GM12878 (cell line): Measurements from ENCODE around the gene SKOR2. TPM values are rescaled to one million over a fixed set of nuclear protein-coding genes. Genes with fewer than 3 reads are reported as not detected.

Experiments
- ATF7 ChIP-seq: fragments of 450-650 bp; IDR thresholded peaks from 2 replicates; pipeline ENCODE4 v1.6.1; 2016; ENCODE audit warnings: low read depth, mild to moderate bottlenecking
- E2F8 ChIP-seq: fragments of 450-650 bp; IDR thresholded peaks from 2 replicates; pipeline ENCODE4 v1.6.1; 2018; ENCODE audit warnings: mild to moderate bottlenecking, low read depth, moderate library complexity; ENCODE audit not compliant: partially characterized antibody
- E4F1 ChIP-seq: fragments of 450-650 bp; IDR thresholded peaks from 2 replicates; pipeline ENCODE4 v1.6.1; 2018; ENCODE audit warnings: borderline replicate concordance, mild to moderate bottlenecking; ENCODE audit not compliant: partially characterized antibody
- IKZF2 ChIP-seq, 2 experiments: fragments of 450-650 bp; IDR thresholded peaks; 2 replicates each; pipeline ENCODE4 v1.6.1; 2017; ENCODE audit warnings: mild to moderate bottlenecking in 2 of 2, moderate library complexity in 2 of 2
- MEF2B ChIP-seq: fragments of 450-650 bp; IDR thresholded peaks from 2 replicates; pipeline ENCODE4 v1.6.1; 2018; ENCODE audit warnings: mild to moderate bottlenecking, moderate library complexity; ENCODE audit not compliant: partially characterized antibody, poor library complexity, severe bottlenecking
- MXI1 ChIP-seq: fragments of 150-350 bp; IDR thresholded peaks from 2 replicates; pipeline ENCODE4 v1.6.1; 2011; ENCODE audit warnings: low read depth, mild to moderate bottlenecking, inconsistent platforms, low read length, improper control_type of control experiment
- NFYA ChIP-seq: IDR thresholded peaks from 2 replicates; pipeline ENCODE4 v1.6.1; 2011; ENCODE audit warnings: low read depth, mild to moderate bottlenecking, low read length, improper control_type of control experiment, borderline replicate concordance
- NR2C1 ChIP-seq: fragments of 450-650 bp; IDR thresholded peaks from 2 replicates; pipeline ENCODE4 v1.6.1; 2017; ENCODE audit warnings: antibody characterized with exemption, mild to moderate bottlenecking, moderate library complexity
- NRF1 ChIP-seq: conservative IDR thresholded peaks from 2 replicates; pipeline ENCODE4 v1.6.1; 2011; ENCODE audit warnings: mild to moderate bottlenecking, low read depth, low read length, improper control_type of control experiment
- PAX8 ChIP-seq: fragments of 450-650 bp; IDR thresholded peaks from 2 replicates; pipeline ENCODE4 v1.6.1; 2017; ENCODE audit warnings: mild to moderate bottlenecking, moderate library complexity
- PML ChIP-seq: IDR thresholded peaks from 2 replicates; pipeline ENCODE4 v1.6.1; 2012; ENCODE audit warnings: low read length, inconsistent platforms
- POLR2AphosphoS5 ChIP-seq: IDR thresholded peaks from 2 replicates; pipeline ENCODE4 v1.6.1; 2011; ENCODE audit warnings: mild to moderate bottlenecking, low read length, inconsistent platforms
- RB1 ChIP-seq: fragments of 450-650 bp; formaldehyde crosslinking; IDR thresholded peaks from 2 replicates; pipeline ENCODE4 v1.6.1; 2017; ENCODE audit warnings: mild to moderate bottlenecking, borderline replicate concordance
- SREBF2 ChIP-seq: IDR thresholded peaks from 2 replicates; pipeline ENCODE4 v1.6.1; 2012; ENCODE audit warnings: mild to moderate bottlenecking, low read length
- STAT1 ChIP-seq: fragments of 450-650 bp; conservative IDR thresholded peaks from 2 replicates; pipeline ENCODE4 v1.6.1; 2014; ENCODE audit warnings: antibody characterized with exemption, mild to moderate bottlenecking
- polyA plus RNA-seq, 11 experiments: library from polyadenylated mRNA; depleted of rRNA in 4 of 11; unstranded in 6 of 11; stranded (reverse) in 5 of 11; fragments of >200 nt; fragmentation: Nextera tagmentation in 4 of 11; fragmentation: Illumina TruSeq in 1 of 11; extraction: Ambion mirVana in 4 of 11; extraction: Trizol in 1 of 11; gene quantifications; 1 replicate in 1 of 11; 2 replicates in 10 of 11; pipeline versions ENCODE4 v1.2.1 to v1.2.3, GENCODE V29; 2011 to 2016; ENCODE audit warnings: inconsistent platforms in 2 of 11, missing spikeins in 2 of 11, low read depth in 1 of 11
- total RNA-seq, 4 experiments: library from RNA; depleted of rRNA in 3 of 4; stranded (reverse); fragments of >200 nt in 3 of 4; fragmentation: Illumina TruSeq in 1 of 4; extraction: Trizol in 1 of 4; gene quantifications; 2 replicates each; pipeline versions ENCODE4 v1.2.1 to v1.2.3, GENCODE V29; 2013 to 2021
- TF ChIP-seq, protein P1 (sequence below): fragments of 150-350 bp; IDR thresholded peaks from 2 replicates; pipeline ENCODE4 v1.6.1; 2016; ENCODE audit warnings: low read depth, low read length
- TF ChIP-seq, protein P2 (sequence below): IDR thresholded peaks from 2 replicates; pipeline ENCODE4 v1.6.1; 2012; ENCODE audit warnings: low read depth, low read length, improper control_type of control experiment

Gene SKOR2
- total and polyA plus RNA-seq, 10 of the 15 experiments (the other 5 are each of a cell fraction or from before 2014, with no cell fraction given), result not detected

DNA sequence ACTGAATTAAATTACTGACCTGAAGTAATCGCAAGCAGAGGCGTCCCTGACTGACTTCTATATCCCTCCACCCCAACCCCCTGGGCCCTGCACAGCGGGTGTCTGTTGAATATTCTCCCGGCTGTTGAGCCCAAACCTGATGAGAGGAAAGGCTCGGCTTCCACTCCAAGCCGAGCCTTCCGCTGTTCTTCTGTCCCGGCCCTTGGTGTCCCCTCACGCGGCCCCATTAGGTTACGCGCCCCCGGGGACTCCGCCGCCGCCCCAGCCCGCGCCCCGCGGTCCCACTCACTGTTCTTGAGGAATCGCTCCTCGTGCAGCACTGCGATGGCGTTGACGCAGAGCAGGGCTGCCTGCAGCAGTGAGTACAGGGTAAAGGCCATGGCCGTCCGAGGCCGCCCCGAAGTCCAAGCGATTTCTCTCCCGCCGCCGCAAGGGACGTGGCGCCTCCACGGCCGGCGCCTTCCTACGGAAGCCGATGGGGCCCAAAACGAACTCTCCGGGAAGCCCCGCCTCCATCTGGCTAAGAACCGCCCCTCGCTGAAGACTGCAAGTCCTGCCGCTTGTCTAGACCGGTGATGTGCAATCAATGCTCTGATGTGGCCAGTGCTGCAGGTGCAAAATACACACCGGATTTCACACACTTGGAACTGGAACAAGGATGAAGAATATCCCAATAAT is 75.4 kb downstream of the SKOR2 start, which contains the start of gene IER3IP1 (continued):
- TF ChIP-seq, protein P1, sequence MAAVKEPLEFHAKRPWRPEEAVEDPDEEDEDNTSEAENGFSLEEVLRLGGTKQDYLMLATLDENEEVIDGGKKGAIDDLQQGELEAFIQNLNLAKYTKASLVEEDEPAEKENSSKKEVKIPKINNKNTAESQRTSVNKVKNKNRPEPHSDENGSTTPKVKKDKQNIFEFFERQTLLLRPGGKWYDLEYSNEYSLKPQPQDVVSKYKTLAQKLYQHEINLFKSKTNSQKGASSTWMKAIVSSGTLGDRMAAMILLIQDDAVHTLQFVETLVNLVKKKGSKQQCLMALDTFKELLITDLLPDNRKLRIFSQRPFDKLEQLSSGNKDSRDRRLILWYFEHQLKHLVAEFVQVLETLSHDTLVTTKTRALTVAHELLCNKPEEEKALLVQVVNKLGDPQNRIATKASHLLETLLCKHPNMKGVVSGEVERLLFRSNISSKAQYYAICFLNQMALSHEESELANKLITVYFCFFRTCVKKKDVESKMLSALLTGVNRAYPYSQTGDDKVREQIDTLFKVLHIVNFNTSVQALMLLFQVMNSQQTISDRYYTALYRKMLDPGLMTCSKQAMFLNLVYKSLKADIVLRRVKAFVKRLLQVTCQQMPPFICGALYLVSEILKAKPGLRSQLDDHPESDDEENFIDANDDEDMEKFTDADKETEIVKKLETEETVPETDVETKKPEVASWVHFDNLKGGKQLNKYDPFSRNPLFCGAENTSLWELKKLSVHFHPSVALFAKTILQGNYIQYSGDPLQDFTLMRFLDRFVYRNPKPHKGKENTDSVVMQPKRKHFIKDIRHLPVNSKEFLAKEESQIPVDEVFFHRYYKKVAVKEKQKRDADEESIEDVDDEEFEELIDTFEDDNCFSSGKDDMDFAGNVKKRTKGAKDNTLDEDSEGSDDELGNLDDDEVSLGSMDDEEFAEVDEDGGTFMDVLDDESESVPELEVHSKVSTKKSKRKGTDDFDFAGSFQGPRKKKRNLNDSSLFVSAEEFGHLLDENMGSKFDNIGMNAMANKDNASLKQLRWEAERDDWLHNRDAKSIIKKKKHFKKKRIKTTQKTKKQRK, result no peak
- TF ChIP-seq NR2C1, result no peak
- TF ChIP-seq, protein P2, sequence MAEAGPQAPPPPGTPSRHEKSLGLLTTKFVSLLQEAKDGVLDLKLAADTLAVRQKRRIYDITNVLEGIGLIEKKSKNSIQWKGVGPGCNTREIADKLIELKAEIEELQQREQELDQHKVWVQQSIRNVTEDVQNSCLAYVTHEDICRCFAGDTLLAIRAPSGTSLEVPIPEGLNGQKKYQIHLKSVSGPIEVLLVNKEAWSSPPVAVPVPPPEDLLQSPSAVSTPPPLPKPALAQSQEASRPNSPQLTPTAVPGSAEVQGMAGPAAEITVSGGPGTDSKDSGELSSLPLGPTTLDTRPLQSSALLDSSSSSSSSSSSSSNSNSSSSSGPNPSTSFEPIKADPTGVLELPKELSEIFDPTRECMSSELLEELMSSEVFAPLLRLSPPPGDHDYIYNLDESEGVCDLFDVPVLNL, result no peak
- no peak for TF ChIP-seq NFYA
- TF ChIP-seq POLR2AphosphoS5, result peak; percentile 74; the same call in 1 of the 2 replicates
- no peak for TF ChIP-seq PML
- no peak for TF ChIP-seq SREBF2
- no peak for TF ChIP-seq STAT1
- TF ChIP-seq IKZF2 (IDR thresholded peaks at IDR 0.05), result 0 out of 4 replicates have a peak, but pooled peaks have one; percentile 18
- TF ChIP-seq MEF2B, result peak; percentile 30
- TF ChIP-seq PAX8, result no peak
- no peak for TF ChIP-seq E4F1
- peak; percentile 75; the same call in 1 of the 2 replicates for TF ChIP-seq RB1
- no peak for TF ChIP-seq E2F8
- no peak for TF ChIP-seq ATF7
- no peak for TF ChIP-seq NRF1
- TF ChIP-seq MXI1, result 0 out of 2 replicates have a peak, but pooled peaks have one; percentile 47
